Heart right ventricle (tissue), 16 donors: ENCODE results near the gene C16orf96. TPM values are rescaled to one million over a fixed set of nuclear protein-coding genes. Genes with fewer than 3 reads are reported as not detected.
"Not testable (repeated sequence)": the region's sequence is repeated elsewhere in the genome, so short reads cannot be mapped to it uniquely, and the experiment has no call there.

Source experiments
- ATAC-seq, 8 donors: fragments of 200-7000 bp; cut with Tn5 transposase; one replicate each; pipeline ENCODE4 v1.9.1; 2020; ENCODE audit warnings: mild to moderate bottlenecking in 8 of 8, moderate library complexity in 8 of 8, moderate number of reproducible peaks in 1 of 8
- DNase-seq, 2 donors: peaks; one replicate each; pipeline ENCODE4 v3.0.0-alpha.2; 2020
- H3K27ac ChIP-seq, 10 donors: fragments of 200-600 bp; sonication (generic) in 2 of 10; one replicate each; pipeline versions ENCODE4 v1.5.0 to v1.8.0; 2020 to 2022; ENCODE audit warnings: mild to moderate bottlenecking in 3 of 10
- H3K27me3 ChIP-seq, 7 donors: fragments of 200-600 bp; one replicate each; pipeline ENCODE4 v1.8.0; 2021 to 2022; ENCODE audit warnings: mild to moderate bottlenecking in 2 of 7
- H3K36me3 ChIP-seq, 9 donors: fragments of 200-600 bp; sonication (generic) in 1 of 9; one replicate each; pipeline versions ENCODE4 v1.5.0 to v1.8.0; 2020 to 2022; ENCODE audit warnings: mild to moderate bottlenecking in 2 of 9
- H3K4me1 ChIP-seq, 9 donors: fragments of 200-600 bp; sonication (generic) in 1 of 9; one replicate each; pipeline versions ENCODE4 v1.5.0 to v1.8.0; 2020 to 2022; ENCODE audit warnings: mild to moderate bottlenecking in 4 of 9
- H3K4me3 ChIP-seq, 10 donors: fragments of 200-600 bp; sonication (generic) in 2 of 10; one replicate each; pipeline versions ENCODE4 v1.5.0 to v1.8.0; 2020 to 2022; ENCODE audit warnings: mild to moderate bottlenecking in 7 of 10, moderate library complexity in 2 of 10
- H3K9me3 ChIP-seq, 11 donors: fragments of 200-600 bp in 10 of 11; sonication (generic) in 2 of 11; one replicate each; pipeline versions ENCODE4 v1.5.0 to v1.8.0; 2013 to 2022; ENCODE audit warnings: mild to moderate bottlenecking in 2 of 11, control low read depth in 1 of 11, moderate library complexity in 1 of 11
- WGBS, 2 donors: extraction: QIAGEN DNeasy Blood & Tissue Kit; methylation state at CpG; one replicate each; pipeline ENCODE4 v1.1.7; 2013; ENCODE audit warnings: inconsistent platforms in 1 of 2; 5-methylcytosine and 5-hydroxymethylcytosine counted together
- intact Hi-C, 10 donors: fragments of 100-400 bp; cut with DNase I; formaldehyde crosslinking; loops; one replicate each; pipeline versions ENCODE4 v1.11.1 to v1.14.2; 2022
- polyA plus RNA-seq, 2 donors: library from polyadenylated mRNA; stranded (reverse); fragments of 200-250 nt; gene quantifications; one replicate each; pipeline ENCODE4 v1.2.3, GENCODE V29; 2013
- total RNA-seq, 10 donors: library from RNA; stranded (reverse); fragmentation: NEBNext Ultra II Directional in 3 of 10; extraction: Animal tissue kit (Norgen Biotek cat#: 25700) in 3 of 10; gene quantifications; one replicate each; pipeline versions ENCODE4 v1.2.1 to v1.2.4, GENCODE V29; 2021 to 2023
- TF ChIP-seq, protein P1 (sequence below), 9 donors: fragments of 200-600 bp; sonication (generic) in 2 of 9; IDR thresholded peaks; one replicate each; pipeline versions ENCODE4 v1.5.0 to v1.8.0; 2021 to 2022; ENCODE audit warnings: antibody characterized with exemption in 9 of 9, mild to moderate bottlenecking in 5 of 9, moderate library complexity in 1 of 9
- donor health status: Arrhythmogenic right ventricular cardiomyopathy.
- donor health status: ischemic (EF 13 %, LVEDD 7.1; RV severe dilation, severe dysfunction).
- donor health status: healthy with polysubstance abuse.
- donor health status: DM: no; HTN: yes; CAD: no.
- donor health status: DM: no; HTN: no; CAD: no.
- donor health status: ischemic (EF 25% LVEDD 6.9; RV normal size, moderate dysfunction).
- donor health status: ischemic (EF 25% LVEDD 5.7; RV mildly dilated, moderate dysfunction).
- donor health status: healthy.
- donor health status: DM: yes; HTN: yes; CAD: no.
- donor health status: Ischemic cardiomyopathy.
- donor health status: ischemic (EF 35%, LVEDD 5.7; RV mildly dilated, moderate dysfunction).
- donor health status: nonischemic (EF 11% LVEDD 7.7; RV severe dilation, severe dysfunction).
- donor health status: DM: yes; HTN: yes; CAD: no.
- donor health status: PGD.
- donor health status: ischemic (EF 29% LVEDD 5.4; RV normal size, mild dysfunction).
- donor health status: nonischemic (EF 23%, LVEDD 6.1; RV moderate dilation, normal function).

Gene C16orf96
- total and polyA plus RNA-seq, 12 donors = 0.01 to 0.21 (median 0.07) TPM; not detected in 1

DNA sequence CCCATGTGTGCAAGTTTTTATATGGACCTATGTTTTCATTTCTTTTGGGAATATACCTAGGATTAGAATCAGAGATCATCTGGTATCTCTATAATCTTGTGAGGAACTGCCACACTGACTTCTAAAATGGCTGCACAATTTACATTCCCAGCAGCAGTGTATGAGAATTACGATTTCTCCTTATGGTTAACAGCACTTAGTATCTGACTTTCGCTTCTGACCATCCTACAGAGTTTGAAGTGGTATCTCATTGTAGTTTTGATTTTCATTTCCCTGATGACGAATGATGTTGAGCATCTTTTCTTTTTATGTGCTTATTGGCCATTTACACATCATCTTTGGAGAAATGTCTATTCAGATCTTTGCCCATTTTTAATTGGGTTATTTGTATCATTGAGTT, 10.0 kb downstream of the C16orf96 start:
- TF ChIP-seq, protein P1, sequence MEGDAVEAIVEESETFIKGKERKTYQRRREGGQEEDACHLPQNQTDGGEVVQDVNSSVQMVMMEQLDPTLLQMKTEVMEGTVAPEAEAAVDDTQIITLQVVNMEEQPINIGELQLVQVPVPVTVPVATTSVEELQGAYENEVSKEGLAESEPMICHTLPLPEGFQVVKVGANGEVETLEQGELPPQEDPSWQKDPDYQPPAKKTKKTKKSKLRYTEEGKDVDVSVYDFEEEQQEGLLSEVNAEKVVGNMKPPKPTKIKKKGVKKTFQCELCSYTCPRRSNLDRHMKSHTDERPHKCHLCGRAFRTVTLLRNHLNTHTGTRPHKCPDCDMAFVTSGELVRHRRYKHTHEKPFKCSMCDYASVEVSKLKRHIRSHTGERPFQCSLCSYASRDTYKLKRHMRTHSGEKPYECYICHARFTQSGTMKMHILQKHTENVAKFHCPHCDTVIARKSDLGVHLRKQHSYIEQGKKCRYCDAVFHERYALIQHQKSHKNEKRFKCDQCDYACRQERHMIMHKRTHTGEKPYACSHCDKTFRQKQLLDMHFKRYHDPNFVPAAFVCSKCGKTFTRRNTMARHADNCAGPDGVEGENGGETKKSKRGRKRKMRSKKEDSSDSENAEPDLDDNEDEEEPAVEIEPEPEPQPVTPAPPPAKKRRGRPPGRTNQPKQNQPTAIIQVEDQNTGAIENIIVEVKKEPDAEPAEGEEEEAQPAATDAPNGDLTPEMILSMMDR (IDR thresholded peaks at IDR 0.05) = no peak
- H3K27ac ChIP-seq = no peak overlapping the region
- H3K27me3 ChIP-seq = no peaks in the 10 kb centered on the region
- H3K36me3 ChIP-seq = no peaks in the 10 kb centered on the region
- H3K4me1 ChIP-seq = no peaks in the 10 kb centered on the region
- DNase-seq (no peak), ATAC-seq (no peak)
- intact Hi-C loops = no loop called here
- 89 to 94% methylated on average over 3 of the region's 3 CpGs for WGBS, 2 donors
- H3K9me3 ChIP-seq = no peaks in the 10 kb centered on the region
- H3K4me3 ChIP-seq = no peak overlapping the region

DNA sequence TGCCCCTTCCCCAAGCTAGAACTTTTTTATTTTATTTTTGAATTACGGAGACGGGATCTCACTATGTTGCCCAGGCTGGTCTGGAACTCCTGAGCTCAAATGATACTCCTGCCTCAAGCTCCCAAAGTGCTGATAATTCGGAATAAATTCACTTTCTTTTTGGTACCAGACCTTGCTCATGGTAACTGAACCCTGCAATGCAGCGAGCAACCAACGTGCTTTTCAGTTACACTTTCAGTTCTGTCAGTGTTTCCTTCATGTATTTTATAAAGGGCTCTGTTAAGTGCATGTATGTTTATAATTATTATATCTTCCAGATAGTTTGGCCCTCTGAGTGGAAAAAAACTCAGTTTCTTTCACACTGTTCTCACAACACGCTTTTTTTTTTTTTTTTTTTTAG, 13.9 kb downstream of the C16orf96 start:
- DNase-seq = no peak
- intact Hi-C loops = no loop called here
- whole genome bisulfite sequencing, 2 donors = 81 to 82% methylated on average over 6 of the region's 6 CpGs

DNA sequence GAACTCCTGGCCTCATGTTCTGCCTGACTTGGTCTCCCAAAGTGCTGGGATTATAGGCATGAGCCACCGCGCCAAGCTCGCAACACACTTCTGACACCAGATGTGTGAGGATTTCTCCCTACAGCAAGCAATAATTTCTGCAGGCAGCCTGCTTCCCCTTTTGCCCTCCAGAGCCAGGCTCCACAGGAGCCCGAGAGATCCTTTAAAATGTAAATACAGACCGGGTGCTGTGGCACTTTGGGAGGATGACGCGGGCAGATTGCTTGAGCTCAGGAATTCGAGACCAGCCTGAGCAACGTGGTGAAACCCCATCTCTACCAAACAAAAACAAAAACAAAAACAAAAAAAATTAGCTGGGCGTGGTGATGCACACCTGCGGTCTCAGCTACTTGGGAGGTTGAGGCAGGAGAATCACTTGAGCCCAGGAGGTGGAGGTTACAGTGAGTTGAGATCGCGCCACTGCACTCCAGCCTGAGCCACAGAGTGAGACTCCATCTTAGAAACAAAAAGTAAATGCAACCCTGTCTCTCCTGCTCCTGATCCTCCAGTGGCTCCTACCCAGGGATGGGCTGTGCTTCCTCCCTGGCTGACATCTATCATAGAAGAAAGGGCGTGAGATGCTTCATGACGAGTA, 14.7 kb downstream of the C16orf96 start:
- no peaks in the 10 kb centered on the region for H3K4me1 ChIP-seq
- TF ChIP-seq, protein P1 (IDR thresholded peaks at IDR 0.05) = no peak
- no peaks in the 10 kb centered on the region for H3K9me3 ChIP-seq
- H3K36me3 ChIP-seq = no peaks in the 10 kb centered on the region
- DNase-seq (no peak), ATAC-seq (no peak)
- no peak overlapping the region for H3K27ac ChIP-seq
- H3K4me3 ChIP-seq = no peak overlapping the region
- no peaks in the 10 kb centered on the region for H3K27me3 ChIP-seq
- intact Hi-C loops = no loop called here
- 78 to 79% methylated on average over 15 of the region's 15 CpGs for WGBS, 2 donors

More for the DNA sequence above, 13.9 kb downstream of the C16orf96 start:
- H3K4me3 ChIP-seq = no peak overlapping the region
- no peak for ATAC-seq
- no peaks in the 10 kb centered on the region for H3K36me3 ChIP-seq
- H3K27ac ChIP-seq = no peak overlapping the region
- no peaks in the 10 kb centered on the region for H3K9me3 ChIP-seq
- no peaks in the 10 kb centered on the region for H3K4me1 ChIP-seq
- H3K27me3 ChIP-seq = no peaks in the 10 kb centered on the region
- TF ChIP-seq, protein P1 (IDR thresholded peaks at IDR 0.05) = no peak

DNA sequence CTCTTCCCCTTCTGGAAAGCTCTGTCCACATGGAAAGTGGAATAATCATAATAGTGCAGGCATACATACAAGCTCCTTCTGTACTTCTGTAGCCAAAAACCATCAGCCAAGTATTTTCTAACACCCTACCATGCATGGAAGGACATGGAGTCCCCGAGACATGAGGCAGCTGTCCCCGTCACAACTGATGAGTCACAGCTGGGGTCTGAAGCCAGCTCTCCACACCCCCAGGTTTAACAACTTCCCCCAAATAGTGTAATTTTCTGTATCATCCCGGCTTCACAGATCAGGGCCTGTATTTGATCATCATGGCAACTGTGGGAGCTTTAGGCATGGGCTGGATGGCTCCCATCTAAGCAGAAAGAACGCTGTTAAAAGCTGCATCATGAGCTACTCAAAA, 16.6 kb downstream of the C16orf96 start:
- TF ChIP-seq, protein P1 (IDR thresholded peaks at IDR 0.05) = no peak
- ATAC-seq = peak in 7 of 8 donors; percentile 21 to 80 (median 46)
- intact Hi-C loops = no loop called here
- Histone ChIP-seq H3K4me1 (no peaks in the 10 kb centered on the region), H3K9me3 (no peaks in the 10 kb centered on the region), H3K27me3 (no peaks in the 10 kb centered on the region), H3K4me3 (no peak overlapping the region), H3K36me3 (no peaks in the 10 kb centered on the region), H3K27ac (no peak overlapping the region)
- WGBS, 2 donors = 50 to 65% methylated on average over 4 of the region's 4 CpGs
- no peak for DNase-seq

DNA sequence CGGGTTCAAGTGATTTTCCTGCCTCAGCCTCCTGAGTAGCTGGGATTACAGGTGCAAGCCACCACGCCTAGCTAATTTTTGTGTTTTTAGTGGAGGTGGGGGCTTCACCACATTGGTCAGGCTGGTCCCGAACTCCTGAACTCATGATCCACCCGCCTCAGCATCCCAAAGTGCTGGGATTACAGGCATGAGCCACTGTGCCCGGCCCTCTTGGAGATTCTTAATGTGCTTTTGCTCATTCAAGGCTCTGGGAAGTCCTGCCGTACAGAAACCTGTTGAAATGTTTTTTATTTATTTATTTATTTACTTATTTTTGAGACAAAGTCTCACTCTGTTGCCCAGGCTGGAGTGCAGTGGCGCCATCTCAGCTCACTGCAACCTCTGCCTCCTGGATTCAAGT, 17.8 kb downstream of the C16orf96 start:
- H3K36me3 ChIP-seq, H3K27ac ChIP-seq, ATAC-seq, H3K4me3 ChIP-seq, H3K9me3 ChIP-seq, DNase-seq, H3K4me1 ChIP-seq, H3K27me3 ChIP-seq, intact Hi-C loops: not testable (repeated sequence)
- 82 to 88% methylated on average over 7 of the region's 7 CpGs for WGBS, 2 donors
